Neural progenitor cell (in vitro differentiated cells): ENCODE measurements around the gene FAM110A.

Source experiments
- EZH2 ChIP-seq: fragments of 200-600 bp; sonication (generic); IDR thresholded peaks from 2 replicates; pipeline ENCODE4 v1.6.1; 2017; ENCODE audit warnings: antibody characterized with exemption, mild to moderate bottlenecking, moderate library complexity
- EZH2phosphoT487 ChIP-seq: fragments of 200-600 bp; sonication (generic); IDR thresholded peaks from 2 replicates; pipeline ENCODE4 v1.6.1; 2017; ENCODE audit warnings: antibody characterized with exemption
- TF ChIP-seq, protein P1 (sequence below): fragments of 200-600 bp; sonication (generic); IDR thresholded peaks from 2 replicates; pipeline ENCODE4 v1.5.1; 2017; ENCODE audit warnings: antibody characterized with exemption, mild to moderate bottlenecking

- TF ChIP-seq, protein P1, sequence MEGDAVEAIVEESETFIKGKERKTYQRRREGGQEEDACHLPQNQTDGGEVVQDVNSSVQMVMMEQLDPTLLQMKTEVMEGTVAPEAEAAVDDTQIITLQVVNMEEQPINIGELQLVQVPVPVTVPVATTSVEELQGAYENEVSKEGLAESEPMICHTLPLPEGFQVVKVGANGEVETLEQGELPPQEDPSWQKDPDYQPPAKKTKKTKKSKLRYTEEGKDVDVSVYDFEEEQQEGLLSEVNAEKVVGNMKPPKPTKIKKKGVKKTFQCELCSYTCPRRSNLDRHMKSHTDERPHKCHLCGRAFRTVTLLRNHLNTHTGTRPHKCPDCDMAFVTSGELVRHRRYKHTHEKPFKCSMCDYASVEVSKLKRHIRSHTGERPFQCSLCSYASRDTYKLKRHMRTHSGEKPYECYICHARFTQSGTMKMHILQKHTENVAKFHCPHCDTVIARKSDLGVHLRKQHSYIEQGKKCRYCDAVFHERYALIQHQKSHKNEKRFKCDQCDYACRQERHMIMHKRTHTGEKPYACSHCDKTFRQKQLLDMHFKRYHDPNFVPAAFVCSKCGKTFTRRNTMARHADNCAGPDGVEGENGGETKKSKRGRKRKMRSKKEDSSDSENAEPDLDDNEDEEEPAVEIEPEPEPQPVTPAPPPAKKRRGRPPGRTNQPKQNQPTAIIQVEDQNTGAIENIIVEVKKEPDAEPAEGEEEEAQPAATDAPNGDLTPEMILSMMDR, result no peak
- no peak for TF ChIP-seq EZH2
- TF ChIP-seq EZH2phosphoT487, result no peak
Measured at GRCh38 chr20:853406-853996, 20.0 kb downstream of the FAM110A start.
